GM12875 (cell line): ENCODE measurements around the gene GANAB.
A peak's percentile ranks its signal among the peaks of the same experiment; 100 is the strongest.

ENCODE experiments used
- H3K4me3 ChIP-seq: one replicate; pipeline ENCODE4 v1.5.1; 2011; ENCODE audit warnings: low read depth, low read length, control low read depth
- CTCF ChIP-seq: IDR thresholded peaks from 2 replicates; pipeline ENCODE4 v1.5.1; 2011; ENCODE audit warnings: low read depth, mild to moderate bottlenecking, control low read depth, inconsistent platforms, low read length, moderate library complexity, borderline replicate concordance; ENCODE audit not compliant: insufficient read depth

The GANAB gene

GRCh38 chr11:62580959-62581715 lies 65.3 kb downstream of the GANAB start:
- no peak overlapping the region for H3K4me3 ChIP-seq
- no peak for TF ChIP-seq CTCF

GRCh38 chr11:62579252-62579651 lies 67.2 kb downstream of the GANAB start:
- no peak overlapping the region for H3K4me3 ChIP-seq
- TF ChIP-seq CTCF = no peak

GRCh38 chr11:62578541-62578940 lies 67.9 kb downstream of the GANAB start:
- no peak overlapping the region for H3K4me3 ChIP-seq
- TF ChIP-seq CTCF = no peak

GRCh38 chr11:62577046-62577714 lies 69.2 kb downstream of the GANAB start:
- no peak for TF ChIP-seq CTCF

GRCh38 chr11:62575837-62576236 lies 70.6 kb downstream of the GANAB start:
- no peak for TF ChIP-seq CTCF
- H3K4me3 ChIP-seq = no peak overlapping the region

More at GRCh38 chr11:62577046-62577714, 69.2 kb downstream of the GANAB start:
- no peak overlapping the region for H3K4me3 ChIP-seq

GRCh38 chr11:62575156-62575555 lies 71.3 kb downstream of the GANAB start:
- no peak for TF ChIP-seq CTCF
- peak overlapping the region; percentile 60 for H3K4me3 ChIP-seq
